GM23338 (cell line): ENCODE results near the gene RTKN. TPM values are rescaled to one million over a fixed set of nuclear protein-coding genes. Genes with fewer than 3 reads are reported as not detected.

Experiments
- ATAC-seq: fragments of 200-7000 bp; cut with Tn5 transposase; 3 replicates; pipeline ENCODE4 v1.9.1; 2020
- DNase-seq: peaks from one replicate; pipeline ENCODE4 v3.0.0-alpha.2; 2015; ENCODE audit warnings: low spot score
- H2AFZ ChIP-seq: fragments of 200-600 bp; sonication (generic); 2 replicates; pipeline ENCODE4 v1.8.0; 2016; ENCODE audit warnings: antibody characterized with exemption, mild to moderate bottlenecking, moderate library complexity
- H3F3A ChIP-seq: fragments of 200-600 bp; sonication (generic); replicated peaks from 2 replicates; pipeline ENCODE4 v1.8.0; 2017; ENCODE audit warnings: antibody characterized with exemption, mixed run types, low read depth
- H3K27ac ChIP-seq: fragments of 200-600 bp; sonication (generic); 2 replicates; pipeline ENCODE4 v1.6.1; 2016; ENCODE audit warnings: low read depth
- H3K27me3 ChIP-seq: fragments of 200-600 bp; sonication (generic); 2 replicates; pipeline ENCODE4 v1.8.0; 2016; ENCODE audit warnings: mild to moderate bottlenecking, mixed run types, moderate library complexity; ENCODE audit not compliant: insufficient read depth
- H3K36me3 ChIP-seq: fragments of 200-600 bp; sonication (generic); 2 replicates; pipeline ENCODE4 v1.8.0; 2016; ENCODE audit warnings: mild to moderate bottlenecking; ENCODE audit not compliant: insufficient read depth
- H3K4me1 ChIP-seq: fragments of 200-600 bp; sonication (generic); 2 replicates; pipeline ENCODE4 v1.8.0; 2016; ENCODE audit warnings: mild to moderate bottlenecking, moderate library complexity; ENCODE audit not compliant: insufficient read depth
- H3K4me2 ChIP-seq: fragments of 200-600 bp; sonication (generic); 2 replicates; pipeline ENCODE4 v1.7.1; 2017; ENCODE audit warnings: mixed run types
- H3K4me3 ChIP-seq: fragments of 200-600 bp; sonication (generic); 2 replicates; pipeline ENCODE4 v1.6.1; 2016; ENCODE audit warnings: mixed run types
- H3K79me2 ChIP-seq: fragments of 200-600 bp; sonication (generic); replicated peaks from 2 replicates; pipeline ENCODE4 v1.8.0; 2017; ENCODE audit warnings: mild to moderate bottlenecking; ENCODE audit not compliant: insufficient read depth
- H3K9me2 ChIP-seq: fragments of 200-600 bp; sonication (generic); 2 replicates; pipeline ENCODE4 v1.8.0; 2017; ENCODE audit not compliant: insufficient read depth
- H4K20me1 ChIP-seq: fragments of 200-600 bp; sonication (generic); replicated peaks from 2 replicates; pipeline ENCODE4 v1.8.0; 2017; ENCODE audit warnings: mild to moderate bottlenecking; ENCODE audit not compliant: insufficient read depth
- H3K27ac Mint-ChIP-seq: 2 replicates; pipeline ENCODE4 v1.8.0; 2020; ENCODE audit warnings: inconsistent platforms, mild to moderate bottlenecking, moderate library complexity, mixed read lengths
- H3K27me3 Mint-ChIP-seq: 3 replicates; pipeline ENCODE4 v1.8.0; 2022; ENCODE audit warnings: low read depth, mild to moderate bottlenecking, moderate library complexity, mixed read lengths, inconsistent platforms; ENCODE audit not compliant: insufficient read depth, poor library complexity
- H3K36me3 Mint-ChIP-seq: 3 replicates; pipeline ENCODE4 v1.8.0; 2021; ENCODE audit warnings: low read depth, mild to moderate bottlenecking, inconsistent platforms, moderate library complexity, mixed read lengths
- H3K4me1 Mint-ChIP-seq: 3 replicates; pipeline ENCODE4 v1.8.0; 2020; ENCODE audit warnings: mild to moderate bottlenecking, inconsistent platforms, mixed read lengths
- H3K4me3 Mint-ChIP-seq: 3 replicates; pipeline ENCODE4 v1.8.0; 2021; ENCODE audit warnings: moderate library complexity, mild to moderate bottlenecking, inconsistent platforms, mixed read lengths
- H3K9me3 Mint-ChIP-seq: 3 replicates; pipeline ENCODE4 v1.8.0; 2020; ENCODE audit warnings: moderate library complexity, mild to moderate bottlenecking, inconsistent platforms, mixed read lengths
- CREB1 ChIP-seq: fragments of 250-450 bp; sonication (Bioruptor Pico); IDR thresholded peaks from 2 replicates; pipeline ENCODE4 v1.5.0; 2020; ENCODE audit warnings: low read depth, mild to moderate bottlenecking, moderate library complexity
- EZH2 ChIP-seq: fragments of 200-600 bp; sonication (generic); IDR thresholded peaks from one replicate; pipeline ENCODE4 v1.8.0; 2017; ENCODE audit warnings: antibody characterized with exemption, mild to moderate bottlenecking, low read depth; ENCODE audit not compliant: unreplicated experiment
- EZH2phosphoT487 ChIP-seq: fragments of 200-600 bp; sonication (generic); IDR thresholded peaks from one replicate; pipeline ENCODE4 v1.8.1; 2018; ENCODE audit warnings: antibody characterized with exemption; ENCODE audit not compliant: unreplicated experiment
- NANOG ChIP-seq: IDR thresholded peaks from 2 replicates; pipeline ENCODE4 v1.6.1; 2016; ENCODE audit warnings: antibody characterized with exemption, borderline replicate concordance
- POLR2AphosphoS5 ChIP-seq: IDR thresholded peaks from 2 replicates; pipeline ENCODE4 v1.6.1; 2016; ENCODE audit warnings: antibody characterized with exemption, low read depth
- ZNF114 ChIP-seq: fragments of 250-450 bp; sonication (Bioruptor Pico); IDR thresholded peaks from 2 replicates; pipeline ENCODE4 v1.5.0; 2020; ENCODE audit warnings: mild to moderate bottlenecking, moderate library complexity
- ZNF331 ChIP-seq: fragments of 250-450 bp; sonication (Bioruptor Pico); IDR thresholded peaks from 2 replicates; pipeline ENCODE4 v1.5.0; 2020; ENCODE audit warnings: low read depth, mild to moderate bottlenecking, moderate library complexity
- ZNF462 ChIP-seq: fragments of 250-450 bp; sonication (Bioruptor Pico); IDR thresholded peaks from 2 replicates; pipeline ENCODE4 v1.5.0; 2020; ENCODE audit warnings: mild to moderate bottlenecking, moderate library complexity
- polyA plus RNA-seq: library from polyadenylated mRNA; unstranded; fragments of >200 nt; fragmentation: Nextera tagmentation; extraction: Ambion mirVana; gene quantifications from 2 replicates; pipeline ENCODE4 v1.2.1, GENCODE V29; 2016
- total RNA-seq: library from RNA; depleted of rRNA; stranded (reverse); fragments of >200 nt; shearing (Covaris generic); gene quantifications from 2 replicates; pipeline ENCODE4 v1.2.3, GENCODE V29; 2014

Gene RTKN
- total and polyA plus RNA-seq, 2 experiments from 2014 or later: 24.5 to 50.0 TPM

DNA sequence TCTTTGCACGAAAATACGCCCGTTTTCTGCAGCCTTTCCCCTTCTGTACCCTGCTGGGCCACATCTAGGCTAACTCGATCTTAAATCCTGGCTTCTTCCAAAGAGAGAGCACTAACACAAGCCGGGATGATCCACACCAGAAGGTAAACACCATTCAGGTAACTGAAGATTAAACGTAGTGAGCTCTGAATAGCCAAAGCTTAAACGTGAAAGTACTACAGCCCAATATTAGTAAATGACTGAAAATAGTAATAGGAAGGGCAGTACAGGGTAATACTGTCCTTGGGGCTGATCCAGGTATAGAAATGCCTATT lies 31.2 kb upstream of the RTKN start:
- Histone ChIP-seq H3K36me3 (no peaks in the 10 kb centered on the region), H3K27me3 (no peaks in the 10 kb centered on the region), H3K4me1 (peaks cover 7% of the 10 kb centered on the region; the same call in 1 of the 2 replicates), H4K20me1 (no peaks in the 10 kb centered on the region), H3K79me2 (no peaks in the 10 kb centered on the region), H3F3A (peaks cover 13% of the 10 kb centered on the region), H2AFZ (peak overlapping the region; percentile 4; the same call in 1 of the 2 replicates), H3K4me2 (peak overlapping the region; percentile 92), H3K27ac (peak overlapping the region; percentile 96), H3K4me3 (peak overlapping the region; percentile 80), H3K9me2 (no peaks in the 10 kb centered on the region)
- Mint-ChIP-seq H3K4me1 (peaks cover 2% of the 10 kb centered on the region; the same call in 1 of the 3 replicates), H3K27me3 (peaks cover 15% of the 10 kb centered on the region), H3K27ac (peak overlapping the region; percentile 98), H3K9me3 (no peaks in the 10 kb centered on the region; the same call in 2 of the 3 replicates), H3K4me3 (peak overlapping the region; percentile 98), H3K36me3 (peaks cover 19% of the 10 kb centered on the region)
- DNase-seq (no peak), ATAC-seq (peak; percentile 5; the same call in 2 of the 3 replicates)
- no peak for TF ChIP-seq ZNF331 (CRISPR knock-in tag)
- TF ChIP-seq ZNF462 (CRISPR knock-in tag): no peak
- TF ChIP-seq CREB1 (CRISPR knock-in tag): no peak
- TF ChIP-seq NANOG: no peak
- no peak for TF ChIP-seq ZNF114 (CRISPR knock-in tag)
- TF ChIP-seq EZH2phosphoT487: no peak
- no peak for TF ChIP-seq EZH2
- no peak for TF ChIP-seq POLR2AphosphoS5
